HG03064 (cell line): ENCODE data around the gene TGFBI.

Experiments used
- ATAC-seq: cut with Tn5 transposase; IDR thresholded peaks from one replicate; pipeline ENCODE4 v1.9.1; 2021; ENCODE audit warnings: low read depth; ENCODE audit not compliant: unreplicated experiment

TGFBI gene

GRCh38 chr5:136022965-136023364 is 5.8 kb upstream of the TGFBI start:
- no peak for ATAC-seq

DNA sequence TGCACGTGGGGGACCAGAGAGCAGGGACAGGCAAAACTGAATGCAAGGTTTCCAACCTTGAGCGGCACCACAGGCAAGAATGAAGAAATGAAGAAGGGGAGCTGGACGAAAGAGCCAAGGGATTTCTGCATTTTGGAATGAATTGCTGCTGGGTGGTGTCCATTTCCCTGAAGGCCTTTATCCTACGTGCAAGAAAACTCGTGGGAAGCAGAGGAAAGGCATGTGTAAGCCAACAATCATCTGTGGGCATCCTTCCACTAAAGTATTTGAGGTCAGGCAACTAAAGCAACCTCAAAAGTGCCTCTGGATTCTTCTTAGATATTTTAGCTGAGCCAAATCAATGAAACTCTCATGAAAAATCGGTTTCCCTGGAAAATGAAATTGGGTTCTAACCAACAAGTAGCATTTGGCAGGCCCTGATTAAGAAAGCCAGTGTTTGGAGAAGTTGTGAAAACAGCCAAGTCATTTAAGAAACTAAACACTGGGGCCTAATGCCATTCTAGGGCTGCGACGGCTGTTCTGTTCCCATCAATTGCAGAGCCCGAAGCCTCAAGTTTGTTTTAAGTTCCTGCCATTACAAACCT is 4.7 kb upstream of the TGFBI start:
- ATAC-seq: no peak

DNA sequence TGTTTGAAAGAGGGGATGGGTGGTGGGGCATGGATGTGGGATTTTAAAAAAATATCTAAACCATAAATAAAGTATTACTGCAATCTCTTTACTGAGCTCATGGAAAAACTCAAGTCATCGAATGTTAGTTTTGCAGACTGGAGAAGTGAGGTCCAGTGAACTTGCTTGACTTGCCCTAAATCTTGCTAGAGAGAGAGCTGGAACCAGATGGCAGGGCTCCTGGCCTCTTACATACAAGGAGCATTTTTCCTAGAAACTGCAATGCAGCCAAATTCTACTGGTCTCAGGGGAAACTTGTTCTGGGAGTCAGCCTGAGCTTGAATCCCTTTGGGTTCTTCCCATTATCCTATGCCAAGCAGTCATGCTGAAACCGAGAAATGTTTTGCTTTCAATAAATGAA is 2.9 kb upstream of the TGFBI start:
- no peak for ATAC-seq

GRCh38 chr5:136026636-136027035 is 2.2 kb upstream of the TGFBI start:
- no peak for ATAC-seq

DNA sequence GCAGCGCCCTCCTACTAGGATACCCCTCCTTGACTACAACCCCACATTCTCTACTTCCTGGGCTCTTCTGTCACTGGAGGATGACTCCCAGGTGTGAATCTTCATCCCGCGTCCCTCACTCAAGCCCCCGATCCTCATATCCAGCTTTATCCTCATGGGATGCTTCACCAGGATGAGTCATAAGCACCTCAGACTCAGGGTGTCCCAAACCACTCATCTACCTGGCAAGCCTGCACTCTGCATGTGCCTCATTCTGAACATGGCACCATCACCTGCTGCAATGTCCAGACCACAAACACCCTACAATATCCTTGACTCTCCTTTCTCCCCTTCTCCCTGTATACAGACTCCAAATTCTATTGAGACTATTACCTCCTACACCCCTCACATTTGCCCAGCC is 1.5 kb upstream of the TGFBI start:
- no peak for ATAC-seq

GRCh38 chr5:136028090-136028489 is 698 bp upstream of the TGFBI start:
- no peak for ATAC-seq

- no peak for ATAC-seq
Observed at GRCh38 chr5:136030252-136030651, 1.5 kb downstream of the TGFBI start.

DNA sequence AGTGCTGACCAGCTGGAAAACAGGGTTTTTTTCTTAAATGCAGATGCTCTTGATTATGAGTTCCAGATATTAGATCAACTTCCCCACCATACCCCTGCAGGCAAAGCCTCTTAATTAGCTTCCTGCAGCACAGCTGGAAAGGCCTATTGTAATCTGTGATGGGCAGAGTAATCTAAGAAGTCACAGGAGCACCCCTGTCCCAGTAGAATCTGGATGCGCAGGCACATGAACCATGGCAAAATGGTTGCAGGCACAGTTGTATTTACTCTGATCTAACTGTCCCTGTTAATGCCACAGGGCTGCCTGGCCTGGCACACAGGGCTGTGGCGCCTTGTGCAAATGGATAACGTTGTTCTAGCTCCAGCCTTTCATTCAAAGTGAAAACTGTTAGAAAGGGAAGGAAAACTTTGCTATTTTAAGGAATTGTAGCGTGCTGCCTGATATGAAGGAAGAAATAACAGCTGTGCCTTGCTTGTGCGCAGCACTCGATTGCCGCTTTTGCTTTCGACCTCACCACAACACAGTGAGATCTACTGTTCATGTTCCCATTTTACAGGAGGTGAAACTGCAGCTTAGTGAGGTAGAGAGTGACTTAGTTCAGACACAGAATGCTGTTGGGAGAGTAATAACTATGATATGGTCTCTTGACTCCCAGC is 2.3 kb downstream of the TGFBI start:
- ATAC-seq: peak; percentile 57

- ATAC-seq: no peak
Observed at GRCh38 chr5:136031711-136032110, 2.9 kb downstream of the TGFBI start.

GRCh38 chr5:136032564-136032963 is 3.8 kb downstream of the TGFBI start:
- ATAC-seq: no peak

DNA sequence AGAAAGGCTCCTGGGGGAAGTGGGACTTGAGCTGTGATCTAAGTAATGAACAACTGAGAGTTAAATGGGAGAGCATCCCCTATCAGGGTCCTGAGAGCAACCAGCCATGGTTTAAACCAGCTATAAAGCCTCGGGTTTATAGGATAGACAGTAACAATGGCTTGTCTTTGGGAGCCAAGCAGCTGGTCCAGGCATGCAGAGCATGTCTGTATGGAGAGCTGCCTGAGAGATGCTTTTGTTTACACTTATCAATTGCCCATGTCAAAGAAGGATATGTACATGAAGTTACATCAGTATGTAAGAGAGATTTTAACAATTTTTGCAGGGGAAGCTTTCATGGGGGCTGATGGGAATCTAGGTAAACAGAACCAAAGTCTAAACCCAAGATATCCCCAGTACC is 4.4 kb downstream of the TGFBI start:
- ATAC-seq: no peak

- no peak for ATAC-seq
Observed at GRCh38 chr5:136033848-136034247, 5.1 kb downstream of the TGFBI start.

DNA sequence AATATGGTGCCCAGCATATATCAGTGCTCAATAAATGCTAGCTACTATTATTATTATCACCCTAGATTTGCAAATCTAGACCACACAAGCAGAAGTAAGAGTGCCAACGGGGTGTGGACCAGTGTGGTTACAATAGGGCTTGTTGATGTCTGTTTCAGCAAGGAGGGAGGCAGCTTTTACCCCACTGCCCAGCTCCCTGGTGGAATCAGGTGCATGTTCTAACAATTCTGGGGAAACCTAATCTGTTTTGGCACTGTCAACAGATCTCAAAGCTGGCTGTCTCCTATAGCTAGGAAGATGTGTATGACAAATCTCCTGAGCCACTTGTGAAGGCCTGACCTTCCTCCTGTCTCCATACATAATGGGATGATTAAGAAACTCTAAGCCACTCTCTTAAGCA is 5.7 kb downstream of the TGFBI start:
- ATAC-seq: no peak

- no peak for ATAC-seq
Observed at GRCh38 chr5:136034984-136035383, 6.2 kb downstream of the TGFBI start.

DNA sequence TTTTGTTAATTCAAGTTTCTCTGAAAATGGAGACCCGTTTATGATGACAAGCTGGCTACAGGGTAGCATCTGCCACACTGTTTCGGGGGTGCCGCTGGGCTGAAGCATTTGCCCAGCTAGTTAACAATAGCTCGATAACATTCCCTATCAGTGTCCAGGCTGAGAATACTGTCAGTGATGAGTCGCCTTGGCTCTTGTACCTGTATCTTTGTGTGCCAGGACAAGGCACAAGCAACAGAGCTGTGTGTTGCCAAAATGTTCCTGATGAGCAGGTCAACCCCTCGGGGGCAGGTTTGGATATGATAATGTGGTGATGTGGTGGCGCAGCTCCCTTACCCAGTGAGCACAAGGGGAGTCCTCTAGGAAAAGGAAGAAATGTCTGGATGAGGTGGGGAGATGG is 7.0 kb downstream of the TGFBI start:
- ATAC-seq: no peak

GRCh38 chr5:136036293-136036911 is 7.6 kb downstream of the TGFBI start:
- ATAC-seq: no peak

DNA sequence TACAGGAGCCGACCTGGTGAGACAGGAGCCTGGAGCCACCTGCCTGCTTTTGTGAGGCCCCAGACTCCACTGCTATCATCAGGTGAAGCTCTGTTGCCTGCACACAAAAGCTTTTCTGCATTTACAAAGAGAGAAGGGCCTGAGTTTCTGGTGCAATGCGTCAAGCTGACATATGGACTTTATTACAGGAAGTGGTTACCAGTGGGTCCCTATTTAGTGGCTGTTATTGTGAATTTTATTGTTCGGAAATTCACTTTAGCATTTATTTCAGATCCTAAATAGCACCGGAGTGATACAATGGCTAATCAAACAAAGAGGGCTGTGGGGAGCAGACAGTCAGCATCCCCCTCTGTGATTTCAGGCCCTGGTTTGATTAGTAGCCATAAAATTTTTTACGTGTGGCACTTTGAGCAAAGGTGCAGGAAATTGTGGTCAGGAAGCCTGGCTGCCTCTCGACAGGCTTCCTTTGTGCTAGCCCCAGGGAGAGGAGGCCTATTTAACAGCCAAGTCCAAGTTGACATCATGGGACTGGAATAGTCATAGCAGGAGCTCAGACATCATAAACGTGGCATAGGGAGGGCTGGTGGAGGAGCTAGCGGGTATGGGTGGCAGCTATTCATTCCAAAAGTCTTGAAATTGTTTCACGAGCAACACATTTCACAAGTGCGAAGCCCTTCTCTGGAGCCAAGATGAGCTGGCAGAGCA is 8.4 kb downstream of the TGFBI start:
- ATAC-seq: peak; percentile 63

GRCh38 chr5:136038635-136039034 is 9.8 kb downstream of the TGFBI start:
- no peak for ATAC-seq

DNA sequence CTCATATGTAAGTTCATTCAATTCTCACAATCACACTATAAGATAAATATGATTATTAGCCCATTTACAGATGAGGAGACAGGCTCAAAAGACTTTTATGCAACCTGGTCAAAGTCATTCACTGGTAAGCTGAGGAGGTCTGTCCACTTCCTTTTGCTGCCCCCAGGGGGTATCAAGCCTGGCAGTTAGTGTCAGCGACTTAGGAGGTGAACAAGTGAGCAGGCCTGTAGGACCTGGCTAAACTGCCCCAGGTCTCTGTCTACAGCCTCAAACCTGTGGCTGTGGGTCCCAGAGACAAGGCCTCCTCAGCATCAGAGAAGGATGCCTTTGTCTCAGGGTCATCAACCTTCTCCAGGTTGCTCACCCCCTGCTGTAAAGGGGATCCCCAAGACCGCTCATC is 10.4 kb downstream of the TGFBI start:
- ATAC-seq: no peak

GRCh38 chr5:136040746-136041415 is 12.1 kb downstream of the TGFBI start:
- ATAC-seq: no peak

- no peak for ATAC-seq
Observed at GRCh38 chr5:136042156-136042555, 13.4 kb downstream of the TGFBI start.
